Measurements from ENCODE around the gene OR5H6. TPM values are rescaled to one million over a fixed set of nuclear protein-coding genes. Genes with fewer than 3 reads are reported as not detected.

OR5H6 gene
- total RNA-seq, 1 experiment from 2014 or later, result not detected

DNA sequence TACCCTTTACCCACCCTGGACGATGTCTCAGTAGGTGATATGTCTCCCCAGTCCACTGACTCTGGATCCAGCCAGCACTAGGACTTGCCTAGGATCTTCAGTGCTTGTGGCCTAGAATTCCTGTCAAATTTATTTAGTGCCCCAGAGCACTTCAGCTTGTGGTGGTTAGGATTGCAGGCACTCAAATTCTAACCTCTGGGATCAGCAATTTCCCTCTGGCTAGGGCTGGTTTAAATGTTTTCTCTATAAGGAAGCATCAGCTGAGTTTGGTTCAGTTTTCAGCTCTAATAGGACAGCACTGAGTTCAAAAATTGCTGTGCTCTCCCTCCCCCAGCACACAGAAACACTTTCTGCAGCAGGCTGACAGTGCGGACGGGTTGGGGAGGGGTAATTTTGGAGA lies 8.1 kb downstream of the OR5H6 start:
- no peaks in the 10 kb centered on the region for H3K4me1 Mint-ChIP-seq (ENCODE audit: low read depth, unreplicated experiment)
- no peak overlapping the region for H3K4me3 Mint-ChIP-seq (ENCODE audit: low read depth, unreplicated experiment)
- CTCF ChIA-PET, result no interaction called here
- intact Hi-C loops (cut with micrococcal nuclease; ENCODE audit: unreplicated experiment), result no loop called here
- no peaks in the 10 kb centered on the region for H3K9me3 Mint-ChIP-seq (ENCODE audit: low read depth, unreplicated experiment)
- no TSS peak for BruUV-seq (replicated peaks)
- DNase-seq, result no peak
- no peak overlapping the region for H3K27ac Mint-ChIP-seq (ENCODE audit: unreplicated experiment)
- H3K27me3 Mint-ChIP-seq (ENCODE audit: unreplicated experiment), result peaks cover 8% of the 10 kb centered on the region
- H3K36me3 Mint-ChIP-seq (ENCODE audit: insufficient read depth, unreplicated experiment), result no peaks in the 10 kb centered on the region
- no peak for TF ChIP-seq CTCF (IDR thresholded peaks at IDR 0.05; ENCODE audit: unreplicated experiment)

DNA sequence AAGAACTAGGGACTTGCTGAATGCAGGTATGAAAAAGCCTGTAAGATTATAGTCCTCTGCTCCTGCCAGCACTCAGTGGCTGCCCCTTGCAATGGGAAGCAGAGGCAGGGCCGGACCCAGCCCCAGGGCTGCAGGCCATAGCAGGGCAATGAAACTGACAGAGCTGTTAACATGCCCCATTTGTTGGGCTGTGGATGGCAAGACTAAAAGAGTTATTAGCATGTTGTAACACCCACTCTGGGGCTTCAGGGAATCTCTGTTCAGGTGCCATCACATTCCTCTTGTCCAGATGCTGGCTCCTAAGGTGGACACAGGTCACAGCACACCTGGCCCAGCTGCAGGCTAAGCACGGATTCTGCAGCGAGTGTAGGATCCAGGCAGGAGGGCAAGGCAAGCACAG lies 10.9 kb downstream of the OR5H6 start:
- CTCF ChIA-PET, result no interaction called here
- intact Hi-C loops (cut with micrococcal nuclease; ENCODE audit: unreplicated experiment), result no loop called here
- peaks cover 2% of the 10 kb centered on the region for H3K27me3 Mint-ChIP-seq (ENCODE audit: unreplicated experiment)
- H3K36me3 Mint-ChIP-seq (ENCODE audit: insufficient read depth, unreplicated experiment), result no peaks in the 10 kb centered on the region
- no peak overlapping the region for H3K27ac Mint-ChIP-seq (ENCODE audit: unreplicated experiment)
- H3K4me3 Mint-ChIP-seq (ENCODE audit: low read depth, unreplicated experiment), result no peak overlapping the region
- BruUV-seq (replicated peaks), result no TSS peak
- H3K4me1 Mint-ChIP-seq (ENCODE audit: low read depth, unreplicated experiment), result no peaks in the 10 kb centered on the region
- TF ChIP-seq CTCF (IDR thresholded peaks at IDR 0.05; ENCODE audit: unreplicated experiment), result no peak
- no peak for DNase-seq
- H3K9me3 Mint-ChIP-seq (ENCODE audit: low read depth, unreplicated experiment), result no peaks in the 10 kb centered on the region

GRCh38 chr3:98282205-98282604 lies 18.2 kb downstream of the OR5H6 start, which contains the start of gene OR5H2:
Gene OR5H2, plus strand, starts transcription at chr3:98282505. Its CDS starts 398 bp downstream, at chr3:98282903.
- Mint-ChIP-seq H3K4me3 (ENCODE audit: low read depth, unreplicated experiment) (no peak within 1 kb of the TSS), H3K27ac (ENCODE audit: unreplicated experiment) (no peak within 1 kb of the TSS), H3K36me3 (ENCODE audit: insufficient read depth, unreplicated experiment) (no peaks in the 10 kb centered on the region), H3K9me3 (ENCODE audit: low read depth, unreplicated experiment) (no peaks in the 10 kb centered on the region), H3K4me1 (ENCODE audit: low read depth, unreplicated experiment) (no peaks in the 10 kb centered on the region), H3K27me3 (ENCODE audit: unreplicated experiment) (no peaks in the 10 kb centered on the region)
- TF ChIP-seq CTCF (IDR thresholded peaks at IDR 0.05; ENCODE audit: unreplicated experiment), result no peak
- intact Hi-C loops (cut with micrococcal nuclease; ENCODE audit: unreplicated experiment), result no loop called here
- CTCF ChIA-PET, result no interaction called here
- BruUV-seq (replicated peaks), result no TSS peak
- DNase-seq, result no peak

GRCh38 chr3:98290916-98291315 lies 26.9 kb downstream of the OR5H6 start:
- DNase-seq, result no peak
- Mint-ChIP-seq H3K27ac (ENCODE audit: unreplicated experiment) (no peak overlapping the region), H3K4me1 (ENCODE audit: low read depth, unreplicated experiment) (no peaks in the 10 kb centered on the region), H3K27me3 (ENCODE audit: unreplicated experiment) (peaks cover 33% of the 10 kb centered on the region), H3K36me3 (ENCODE audit: insufficient read depth, unreplicated experiment) (no peaks in the 10 kb centered on the region), H3K9me3 (ENCODE audit: low read depth, unreplicated experiment) (peaks cover 3% of the 10 kb centered on the region), H3K4me3 (ENCODE audit: low read depth, unreplicated experiment) (no peak overlapping the region)
- no peak for TF ChIP-seq CTCF (IDR thresholded peaks at IDR 0.05; ENCODE audit: unreplicated experiment)
- BruUV-seq (replicated peaks), result no TSS peak
- intact Hi-C loops (cut with micrococcal nuclease; ENCODE audit: unreplicated experiment), result no loop called here
- CTCF ChIA-PET, result no interaction called here
